LNCAP (cell line): Measurements from ENCODE around the gene TMEM40.

Experiments
- CTCF ChIP-seq: fragments of 450-650 bp; IDR thresholded peaks from 2 replicates; pipeline ENCODE4 v1.5.1; 2017; ENCODE audit warnings: mild to moderate bottlenecking

The TMEM40 gene

DNA sequence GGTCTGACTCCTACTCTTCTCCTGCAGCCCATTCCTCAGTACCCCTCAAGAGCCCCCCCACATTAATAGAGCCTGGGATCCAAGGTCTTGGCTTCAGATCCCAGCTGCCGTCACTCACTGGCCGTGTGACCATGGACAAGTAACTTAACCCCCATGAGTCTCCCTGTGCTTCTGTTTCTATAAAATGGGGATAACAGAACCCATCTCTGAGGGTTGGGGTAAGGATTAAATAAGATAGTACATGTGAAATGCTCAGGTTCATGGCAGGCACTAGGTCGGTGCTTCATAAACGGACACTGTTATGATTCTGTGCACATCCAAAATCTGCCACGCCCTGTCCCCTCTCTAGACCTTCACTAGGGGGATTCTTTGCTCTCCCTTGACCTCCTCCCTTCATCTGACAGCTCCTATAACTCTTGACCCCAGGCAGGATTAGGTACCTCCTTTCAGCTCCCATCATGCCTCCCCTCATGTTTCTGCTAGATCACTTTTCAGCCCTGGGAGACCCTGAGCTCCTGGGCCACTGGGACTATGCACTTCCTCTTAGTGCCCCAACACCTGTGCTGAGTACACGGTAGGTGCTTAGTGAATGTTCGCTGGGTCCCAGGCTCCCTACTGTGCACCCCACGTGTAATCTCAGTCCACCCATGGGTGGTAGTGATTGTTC is 39.0 kb upstream of the TMEM40 start:
- TF ChIP-seq CTCF: no peak

GRCh38 chr3:12797124-12797891 is 38.2 kb upstream of the TMEM40 start:
- no peak for TF ChIP-seq CTCF

DNA sequence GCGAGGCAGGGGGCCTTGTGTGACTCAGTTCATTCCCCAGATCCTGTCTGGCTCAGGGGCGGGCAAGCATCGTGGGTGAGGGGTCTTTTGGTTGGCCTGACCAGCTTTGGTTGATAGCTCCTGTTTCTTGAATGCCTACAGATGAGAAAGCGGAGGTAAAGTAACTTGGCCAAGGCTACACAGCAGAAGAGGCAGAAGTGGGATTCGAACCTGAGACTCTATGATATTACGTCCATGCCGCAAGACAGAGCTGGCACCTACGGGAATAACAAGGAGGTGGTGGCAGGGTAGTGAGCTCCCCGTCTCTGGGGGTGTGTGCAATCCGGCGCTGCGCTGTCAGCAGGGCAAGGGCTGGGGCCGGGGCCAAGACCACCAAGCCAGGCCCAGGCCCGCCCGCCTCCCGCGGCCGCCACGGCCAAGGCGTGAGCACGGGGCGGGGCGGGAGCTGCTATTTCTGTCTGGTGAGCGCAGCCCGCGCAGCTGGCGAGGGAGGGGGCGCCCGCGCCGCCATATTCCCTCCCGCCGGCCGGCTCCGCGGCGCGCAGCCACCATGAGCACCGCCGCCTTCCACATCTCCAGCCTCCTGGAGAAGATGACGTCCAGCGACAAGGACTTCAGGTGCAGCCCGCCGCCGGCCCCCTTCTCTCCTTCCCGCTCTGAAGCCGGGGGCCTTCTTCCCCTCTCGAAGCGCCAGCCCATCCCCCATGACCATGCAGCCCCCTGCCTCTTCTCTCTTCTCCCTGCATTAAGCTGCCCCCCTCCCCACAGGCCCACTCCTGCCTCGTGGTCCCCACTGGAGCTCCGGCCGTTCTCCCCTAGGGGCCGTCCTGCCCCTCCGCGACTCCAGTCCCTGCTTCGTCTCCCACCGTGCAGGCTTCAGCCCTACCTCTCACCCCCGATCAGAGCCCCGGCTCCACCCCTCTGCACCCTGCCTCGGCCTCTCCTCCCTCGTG is 37.4 kb upstream of the TMEM40 start, which contains the start of gene CAND2:
CAND2 (plus strand) TSS at position 510 of the 953 bp plus-strand sequence; CDS start at position 551, 41 bp downstream.
- no peak for TF ChIP-seq CTCF

- TF ChIP-seq CTCF: no peak
Observed at GRCh38 chr3:12793701-12794100, 34.6 kb upstream of the TMEM40 start.

- TF ChIP-seq CTCF: no peak
Observed at GRCh38 chr3:12791430-12791829, 32.4 kb upstream of the TMEM40 start.

- TF ChIP-seq CTCF: 0 out of 2 replicates have a peak, but pooled peaks have one; percentile 7
Observed at GRCh38 chr3:12787346-12787745, 28.3 kb upstream of the TMEM40 start.

DNA sequence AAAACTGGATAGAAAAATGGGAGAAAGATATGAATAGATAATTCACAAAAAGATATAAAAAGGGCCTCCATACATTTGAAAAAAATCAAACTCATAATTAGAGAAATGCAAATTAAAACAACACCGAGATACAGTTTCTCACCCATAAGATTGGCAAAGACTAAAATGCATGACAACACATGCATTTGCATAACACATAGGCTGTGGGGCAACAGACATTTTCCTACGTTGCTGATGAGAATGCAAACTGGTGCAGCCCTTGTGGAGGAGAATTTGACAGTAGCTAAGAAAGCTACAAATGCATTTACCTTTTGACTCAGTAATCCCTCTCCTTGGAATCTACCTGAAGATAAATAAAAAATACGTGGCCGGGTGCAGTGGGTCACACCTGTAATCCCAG is 26.0 kb upstream of the TMEM40 start:
- no peak for TF ChIP-seq CTCF
